ENCODE measurements around the gene ERCC8. TPM values are rescaled to one million over a fixed set of nuclear protein-coding genes. Genes with fewer than 3 reads are reported as not detected.

ERCC8 gene
- total and polyA plus RNA-seq, 2 of the 8 experiments (the other 6 are each of a cell fraction or from before 2014, with no cell fraction given): 17.3 TPM

DNA sequence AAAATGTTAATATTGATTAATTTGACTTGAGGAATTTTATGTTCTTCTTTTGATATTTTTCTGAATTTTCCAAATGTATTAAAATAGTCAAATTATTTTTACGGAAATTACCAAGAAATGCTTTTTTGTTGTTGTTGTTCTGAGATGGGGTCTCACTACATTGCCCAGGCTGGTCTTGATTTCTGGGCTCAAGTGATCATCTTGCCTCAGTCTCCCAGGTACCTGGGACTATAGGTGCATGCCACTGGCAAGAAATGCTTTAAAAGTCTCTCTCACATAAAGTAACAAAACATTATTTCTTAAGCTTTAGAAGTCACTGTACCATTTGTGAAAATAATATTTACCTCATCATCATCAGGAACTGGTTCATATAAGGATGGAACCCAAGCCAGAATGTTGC is 57.8 kb downstream of the ERCC8 start:
- no peak overlapping the region for H3K4me2 ChIP-seq (ENCODE audit: insufficient read depth in 1 of 2, low read depth in 2 of 2, low read length in 2 of 2)
- no peak overlapping the region for H3K14ac ChIP-seq (ENCODE audit: insufficient read length)
- ChIA-PET POLR2A (ENCODE audit: partially characterized antibody) (interaction anchor here (0.6 kb wide), 1 partner anchor 75 kb away, joined by 4 read pairs; no protein-coding TSS in a partner anchor), CTCF (ENCODE audit: partially characterized antibody) (interaction anchor here (0.6 to 2.1 kb wide), 3 partner anchors 188 to 387 kb away, joined by 3 to 5 read pairs (median 4); partner anchors contain the start of gene DEPDC1B)
- no peak overlapping the region for H4K8ac ChIP-seq (ENCODE audit: extremely low read depth, insufficient read depth, low read length)
- DNase-seq (ENCODE audit: low read depth in 1 of 2, low spot score in 2 of 2) (no peak), FAIRE-seq (no peak)
- no peak overlapping the region for H3K56ac ChIP-seq (replicated peaks; ENCODE audit: insufficient read length, low read depth, low read length)
- H2BK5ac ChIP-seq (ENCODE audit: low read depth, low read length): no peak overlapping the region
- no peak overlapping the region for H3K23ac ChIP-seq (ENCODE audit: insufficient read length)
- 96% methylated on average over 1 of the region's 1 CpG; no CpG with 5 or more reads in 1 of the 2 experiments for WGBS, 2 experiments (ENCODE audit: extremely low coverage in 1 of 2, insufficient coverage in 1 of 2, insufficient read length in 1 of 2, insufficient replicate concordance in 2 of 2, low coverage in 1 of 2, low lambda C conversion rate in 2 of 2, missing lambda C conversion rate in 1 of 2)
- no peak overlapping the region for H4K91ac ChIP-seq (replicated peaks; ENCODE audit: insufficient read length, low read length)
- TF ChIP-seq, protein P1, sequence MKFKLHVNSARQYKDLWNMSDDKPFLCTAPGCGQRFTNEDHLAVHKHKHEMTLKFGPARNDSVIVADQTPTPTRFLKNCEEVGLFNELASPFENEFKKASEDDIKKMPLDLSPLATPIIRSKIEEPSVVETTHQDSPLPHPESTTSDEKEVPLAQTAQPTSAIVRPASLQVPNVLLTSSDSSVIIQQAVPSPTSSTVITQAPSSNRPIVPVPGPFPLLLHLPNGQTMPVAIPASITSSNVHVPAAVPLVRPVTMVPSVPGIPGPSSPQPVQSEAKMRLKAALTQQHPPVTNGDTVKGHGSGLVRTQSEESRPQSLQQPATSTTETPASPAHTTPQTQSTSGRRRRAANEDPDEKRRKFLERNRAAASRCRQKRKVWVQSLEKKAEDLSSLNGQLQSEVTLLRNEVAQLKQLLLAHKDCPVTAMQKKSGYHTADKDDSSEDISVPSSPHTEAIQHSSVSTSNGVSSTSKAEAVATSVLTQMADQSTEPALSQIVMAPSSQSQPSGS (IDR thresholded peaks at IDR 0.05; ENCODE audit: low read length): no peak
- TF ChIP-seq TBP (IDR thresholded peaks at IDR 0.05; ENCODE audit: low read depth, low read length) (no peak), CEBPB (IDR thresholded peaks at IDR 0.05; ENCODE audit: low read depth, low read length) (no peak), SRF (IDR thresholded peaks at IDR 0.05; ENCODE audit: low read depth, low read length) (no peak)
- TF ChIP-seq, protein P2, sequence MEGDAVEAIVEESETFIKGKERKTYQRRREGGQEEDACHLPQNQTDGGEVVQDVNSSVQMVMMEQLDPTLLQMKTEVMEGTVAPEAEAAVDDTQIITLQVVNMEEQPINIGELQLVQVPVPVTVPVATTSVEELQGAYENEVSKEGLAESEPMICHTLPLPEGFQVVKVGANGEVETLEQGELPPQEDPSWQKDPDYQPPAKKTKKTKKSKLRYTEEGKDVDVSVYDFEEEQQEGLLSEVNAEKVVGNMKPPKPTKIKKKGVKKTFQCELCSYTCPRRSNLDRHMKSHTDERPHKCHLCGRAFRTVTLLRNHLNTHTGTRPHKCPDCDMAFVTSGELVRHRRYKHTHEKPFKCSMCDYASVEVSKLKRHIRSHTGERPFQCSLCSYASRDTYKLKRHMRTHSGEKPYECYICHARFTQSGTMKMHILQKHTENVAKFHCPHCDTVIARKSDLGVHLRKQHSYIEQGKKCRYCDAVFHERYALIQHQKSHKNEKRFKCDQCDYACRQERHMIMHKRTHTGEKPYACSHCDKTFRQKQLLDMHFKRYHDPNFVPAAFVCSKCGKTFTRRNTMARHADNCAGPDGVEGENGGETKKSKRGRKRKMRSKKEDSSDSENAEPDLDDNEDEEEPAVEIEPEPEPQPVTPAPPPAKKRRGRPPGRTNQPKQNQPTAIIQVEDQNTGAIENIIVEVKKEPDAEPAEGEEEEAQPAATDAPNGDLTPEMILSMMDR (IDR thresholded peaks at IDR 0.05; ENCODE audit: control extremely low read depth in 1 of 3, insufficient read depth in 1 of 3, low read depth in 1 of 3, low read length in 3 of 3): no peak
- peaks cover 0 to 4% (median 1%) of the 10 kb centered on the region in 4 experiments; a peak in 3 of 8 replicates for H3K36me3 ChIP-seq (ENCODE audit: control insufficient read depth in 2 of 4, insufficient read depth in 4 of 4, low read length in 3 of 4)
- no peak overlapping the region for H2AK5ac ChIP-seq (ENCODE audit: low read depth, low read length)
- H3K79me2 ChIP-seq (ENCODE audit: control insufficient read depth in 1 of 2, insufficient read depth in 2 of 2, low read length in 2 of 2): no peaks in the 10 kb centered on the region
- peaks cover 0 to 4% (median 2%) of the 10 kb centered on the region in 4 experiments; a peak in 3 of 7 replicates for H3K4me1 ChIP-seq (replicated peaks in 1 of 4; ENCODE audit: control insufficient read depth in 3 of 4, insufficient read depth in 4 of 4, low read length in 3 of 4)
- no peak overlapping the region for H3K27ac ChIP-seq (ENCODE audit: low read depth, low read length)
- no peaks in the 10 kb centered on the region for H3K27me3 ChIP-seq (replicated peaks in 1 of 4; ENCODE audit: control insufficient read depth in 3 of 4, extremely low read depth in 1 of 4, insufficient read depth in 3 of 4, low read length in 3 of 4)
- no peak overlapping the region for H3K4ac ChIP-seq (replicated peaks; ENCODE audit: insufficient read length, low read depth, low read length)
- H4K20me1 ChIP-seq (replicated peaks in 1 of 2; ENCODE audit: control insufficient read depth in 1 of 2, insufficient read depth in 2 of 2, low read length in 2 of 2): no peaks in the 10 kb centered on the region
- no peaks in the 10 kb centered on the region for H3K79me1 ChIP-seq (ENCODE audit: low read depth, low read length)
- no peak overlapping the region for H2BK120ac ChIP-seq (replicated peaks; ENCODE audit: low read depth, low read length)
- H3K9me3 ChIP-seq (ENCODE audit: insufficient read depth in 2 of 2, low read depth in 1 of 2, low read length in 1 of 2): peaks cover 3 to 7% of the 10 kb centered on the region in 2 experiments; a peak in 2 of 4 replicates
- no peak overlapping the region for H2BK20ac ChIP-seq (ENCODE audit: low read length)
- H2BK15ac ChIP-seq (ENCODE audit: low read length): no peak overlapping the region
- H2BK12ac ChIP-seq (ENCODE audit: low read depth, low read length): no peak overlapping the region
- H4K5ac ChIP-seq (ENCODE audit: insufficient read length, low read depth, low read length): no peak overlapping the region
- no peak overlapping the region for H3K18ac ChIP-seq (ENCODE audit: extremely low read depth, low read length)
- H3K23me2 ChIP-seq (ENCODE audit: low read depth, low read length): no peaks in the 10 kb centered on the region
- no peak overlapping the region for H3K9ac ChIP-seq (replicated peaks in 1 of 4; ENCODE audit: extremely low read depth in 1 of 4, low read depth in 3 of 4, low read length in 3 of 4)
- H2AFZ ChIP-seq (ENCODE audit: low read length): no peak overlapping the region
- H3K4me3 ChIP-seq (ENCODE audit: extremely low read depth in 1 of 4, insufficient read depth in 2 of 4, low read depth in 3 of 4, low read length in 4 of 4): no peak overlapping the region
